GM12875 (cell line): ENCODE measurements around the gene RIOK3.

Experiments
- H3K4me3 ChIP-seq: one replicate; pipeline ENCODE4 v1.5.1; 2011; ENCODE audit warnings: low read depth, low read length, control low read depth
- TF ChIP-seq, protein P1 (sequence below): IDR thresholded peaks from 2 replicates; pipeline ENCODE4 v1.5.1; 2011; ENCODE audit warnings: low read depth, mild to moderate bottlenecking, control low read depth, inconsistent platforms, low read length, moderate library complexity, borderline replicate concordance; ENCODE audit not compliant: insufficient read depth

The RIOK3 gene

DNA sequence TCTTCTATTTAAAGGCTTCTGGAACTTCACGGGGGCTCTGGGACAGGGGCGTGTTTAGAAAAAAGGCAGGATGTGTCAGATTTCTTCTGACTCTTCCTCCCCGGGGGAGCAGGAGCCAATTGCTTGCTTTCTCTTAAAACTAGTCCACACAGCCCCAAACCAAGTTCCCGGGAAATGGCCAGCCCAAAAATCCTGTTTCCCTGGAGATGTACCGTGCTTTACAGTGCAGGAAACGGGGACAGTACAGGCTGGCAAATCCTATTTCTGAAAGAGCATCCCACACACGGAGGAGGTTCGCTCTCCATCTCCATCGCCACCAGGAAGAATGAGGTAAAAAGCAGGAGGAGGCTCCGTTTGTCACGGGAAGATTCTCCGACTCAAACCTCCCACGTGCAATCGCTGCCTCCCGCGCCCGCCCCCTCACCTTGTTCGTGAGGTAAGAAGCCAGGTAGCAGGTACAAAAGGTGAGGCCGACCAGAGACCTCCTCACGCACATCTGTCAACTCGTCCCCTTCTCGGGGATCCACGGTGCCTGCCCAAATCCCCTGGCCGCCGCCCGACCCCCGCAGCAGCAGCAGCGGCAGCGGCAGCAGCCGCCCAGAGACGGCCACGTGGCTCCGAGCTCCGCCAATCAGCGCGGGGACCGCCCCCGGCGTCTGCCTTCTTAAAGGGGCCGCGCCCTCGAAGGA lies 15.6 kb upstream of the RIOK3 start:
- peak overlapping the region; percentile 77 for H3K4me3 ChIP-seq
- TF ChIP-seq, protein P1, sequence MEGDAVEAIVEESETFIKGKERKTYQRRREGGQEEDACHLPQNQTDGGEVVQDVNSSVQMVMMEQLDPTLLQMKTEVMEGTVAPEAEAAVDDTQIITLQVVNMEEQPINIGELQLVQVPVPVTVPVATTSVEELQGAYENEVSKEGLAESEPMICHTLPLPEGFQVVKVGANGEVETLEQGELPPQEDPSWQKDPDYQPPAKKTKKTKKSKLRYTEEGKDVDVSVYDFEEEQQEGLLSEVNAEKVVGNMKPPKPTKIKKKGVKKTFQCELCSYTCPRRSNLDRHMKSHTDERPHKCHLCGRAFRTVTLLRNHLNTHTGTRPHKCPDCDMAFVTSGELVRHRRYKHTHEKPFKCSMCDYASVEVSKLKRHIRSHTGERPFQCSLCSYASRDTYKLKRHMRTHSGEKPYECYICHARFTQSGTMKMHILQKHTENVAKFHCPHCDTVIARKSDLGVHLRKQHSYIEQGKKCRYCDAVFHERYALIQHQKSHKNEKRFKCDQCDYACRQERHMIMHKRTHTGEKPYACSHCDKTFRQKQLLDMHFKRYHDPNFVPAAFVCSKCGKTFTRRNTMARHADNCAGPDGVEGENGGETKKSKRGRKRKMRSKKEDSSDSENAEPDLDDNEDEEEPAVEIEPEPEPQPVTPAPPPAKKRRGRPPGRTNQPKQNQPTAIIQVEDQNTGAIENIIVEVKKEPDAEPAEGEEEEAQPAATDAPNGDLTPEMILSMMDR: no peak

GRCh38 chr18:23438046-23438377 lies 15.1 kb upstream of the RIOK3 start:
- TF ChIP-seq, protein P1: no peak
- H3K4me3 ChIP-seq: peak overlapping the region; percentile 77

- TF ChIP-seq, protein P1: no peak
- H3K4me3 ChIP-seq: no peak overlapping the region
These were observed 14.3 kb upstream of the RIOK3 start for GRCh38 chr18:23438608-23439366.

DNA sequence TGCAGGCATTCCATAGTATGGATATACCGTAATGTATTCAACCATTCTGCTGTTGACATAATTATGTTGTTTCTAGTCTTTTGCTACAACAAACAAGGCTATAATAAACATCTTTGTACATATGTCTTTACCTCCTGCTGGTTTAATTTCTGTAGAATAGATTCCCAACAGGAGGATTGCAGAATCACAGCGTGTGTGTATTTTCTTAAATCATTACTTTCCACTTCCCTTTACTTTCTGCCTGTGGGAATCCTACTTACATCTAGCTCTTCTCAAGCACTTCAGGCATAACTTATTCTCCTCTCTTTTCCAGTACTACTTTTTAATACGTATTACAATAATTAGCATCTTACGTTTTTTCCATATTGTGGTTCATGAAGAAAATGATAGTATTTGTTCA lies 13.0 kb upstream of the RIOK3 start:
- TF ChIP-seq, protein P1: no peak
- no peak overlapping the region for H3K4me3 ChIP-seq

DNA sequence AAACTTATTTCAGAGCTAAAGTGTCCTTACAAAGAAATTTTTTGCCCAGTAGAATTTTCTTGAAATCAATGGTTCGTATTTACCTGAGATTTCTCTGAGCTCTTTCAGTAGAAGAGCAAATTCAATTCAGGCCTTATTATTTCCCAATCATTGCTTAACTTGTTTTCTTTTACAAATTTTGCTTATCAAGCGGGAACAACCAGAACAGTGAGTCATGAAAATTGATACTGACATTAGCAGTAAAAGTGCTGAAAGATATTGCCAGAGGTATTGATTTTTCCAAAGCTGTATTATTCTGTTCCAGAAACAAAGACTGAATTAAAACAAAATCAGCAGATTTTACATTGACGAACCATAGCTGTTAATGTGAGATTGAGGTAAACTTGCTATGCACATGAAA lies 10.1 kb upstream of the RIOK3 start:
- H3K4me3 ChIP-seq: no peak overlapping the region
- TF ChIP-seq, protein P1: no peak

DNA sequence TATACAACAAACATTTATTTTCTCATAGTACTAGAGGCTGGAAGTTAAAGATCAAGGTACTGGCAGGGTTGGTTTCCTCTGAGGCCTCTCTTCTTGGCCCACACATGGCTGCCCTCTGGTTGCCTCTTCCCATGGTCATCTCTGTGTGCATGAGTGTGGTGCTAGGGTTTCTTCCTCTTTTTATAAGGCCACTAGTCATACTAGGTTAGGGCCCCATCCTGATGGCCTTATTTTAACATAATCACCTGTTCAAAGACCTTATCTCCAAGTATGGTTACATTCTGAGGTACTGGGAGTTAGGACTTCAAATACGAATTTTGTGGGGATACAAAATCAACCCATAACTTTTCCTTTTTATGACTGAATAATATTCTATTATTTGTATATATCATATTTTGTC lies 4.8 kb upstream of the RIOK3 start:
- no peak overlapping the region for H3K4me3 ChIP-seq
- TF ChIP-seq, protein P1: no peak

GRCh38 chr18:23450022-23450421 lies 3.1 kb upstream of the RIOK3 start:
- H3K4me3 ChIP-seq: no peak overlapping the region
- TF ChIP-seq, protein P1: no peak
